IPS-18c (cell line): ENCODE results near the gene GUCY2D.
"Not testable (repeated sequence)": the region's sequence is repeated elsewhere in the genome, so short reads cannot be mapped to it uniquely, and the experiment has no call there.

ENCODE experiments used
- H3K4me3 ChIP-seq: 2 replicates; pipeline ENCODE4 v1.7.0; 2013; ENCODE audit warnings: low read depth, mild to moderate bottlenecking, low read length, moderate library complexity; ENCODE audit not compliant: insufficient read depth
- H3K9me3 ChIP-seq: one replicate; pipeline ENCODE4 v1.6.1; 2013; ENCODE audit warnings: mild to moderate bottlenecking, low read length, moderate library complexity; ENCODE audit not compliant: control insufficient read depth, insufficient read depth

GUCY2D gene

GRCh38 chr17:8001976-8002720 lies at the start of gene GUCY2D:
GUCY2D (plus strand) TSS chr17:8002615; CDS start chr17:8003048, 433 bp downstream.
- H3K4me3 ChIP-seq = peak within 1 kb of the TSS; percentile 38; the same call in 1 of the 2 replicates
- peaks cover 3% of the 10 kb centered on the region for H3K9me3 ChIP-seq

- not testable (repeated sequence) for H3K4me3 ChIP-seq, H3K9me3 ChIP-seq
Observed at GRCh38 chr17:7953266-7953665, 49.1 kb upstream of the GUCY2D start.

GRCh38 chr17:7955414-7956227 lies 46.8 kb upstream of the GUCY2D start:
- Histone ChIP-seq H3K4me3 (no peak overlapping the region), H3K9me3 (no peaks in the 10 kb centered on the region)

- H3K9me3 ChIP-seq = no peaks in the 10 kb centered on the region
- no peak overlapping the region for H3K4me3 ChIP-seq
Observed at GRCh38 chr17:7956228-7956965, 46.0 kb upstream of the GUCY2D start.

GRCh38 chr17:7959503-7960253 lies 42.7 kb upstream of the GUCY2D start:
- no peaks in the 10 kb centered on the region for H3K9me3 ChIP-seq
- no peak overlapping the region for H3K4me3 ChIP-seq

GRCh38 chr17:7961421-7961820 lies 41.0 kb upstream of the GUCY2D start:
- Histone ChIP-seq H3K9me3 (no peaks in the 10 kb centered on the region), H3K4me3 (no peak overlapping the region)

GRCh38 chr17:7967751-7968150 lies 34.7 kb upstream of the GUCY2D start:
- Histone ChIP-seq H3K4me3 (no peak overlapping the region), H3K9me3 (no peaks in the 10 kb centered on the region)

- Histone ChIP-seq H3K9me3 (no peaks in the 10 kb centered on the region), H3K4me3 (no peak overlapping the region)
Observed at GRCh38 chr17:7969433-7969832, 33.0 kb upstream of the GUCY2D start.

- no peak overlapping the region for H3K4me3 ChIP-seq
- no peaks in the 10 kb centered on the region for H3K9me3 ChIP-seq
Observed at GRCh38 chr17:7971651-7972050, 30.8 kb upstream of the GUCY2D start.

GRCh38 chr17:7972131-7972785 lies 30.2 kb upstream of the GUCY2D start:
- no peaks in the 10 kb centered on the region for H3K9me3 ChIP-seq
- no peak overlapping the region for H3K4me3 ChIP-seq

- no peak overlapping the region for H3K4me3 ChIP-seq
- H3K9me3 ChIP-seq = no peaks in the 10 kb centered on the region
Observed at GRCh38 chr17:7974638-7975131, 27.7 kb upstream of the GUCY2D start.

- H3K4me3 ChIP-seq = no peak overlapping the region
Observed at GRCh38 chr17:7977039-7977438, 25.4 kb upstream of the GUCY2D start.

GRCh38 chr17:7977805-7978204 lies 24.6 kb upstream of the GUCY2D start:
- Histone ChIP-seq H3K4me3 (no peak overlapping the region), H3K9me3 (no peaks in the 10 kb centered on the region)

More at GRCh38 chr17:7977039-7977438, 25.4 kb upstream of the GUCY2D start:
- no peaks in the 10 kb centered on the region for H3K9me3 ChIP-seq

- no peaks in the 10 kb centered on the region for H3K9me3 ChIP-seq
- H3K4me3 ChIP-seq = no peak overlapping the region
Observed at GRCh38 chr17:7982173-7982572, 20.2 kb upstream of the GUCY2D start.

- no peaks in the 10 kb centered on the region for H3K9me3 ChIP-seq
- H3K4me3 ChIP-seq = no peak overlapping the region
Observed at GRCh38 chr17:7982666-7983065, 19.7 kb upstream of the GUCY2D start.

GRCh38 chr17:7984904-7985303 lies 17.5 kb upstream of the GUCY2D start:
- Histone ChIP-seq H3K9me3 (no peaks in the 10 kb centered on the region), H3K4me3 (no peak overlapping the region)
